KMS-11 (cell line): ENCODE results near the gene RGS3.

Experiments
- H2AFZ ChIP-seq: fragments of 200-600 bp; sonication (generic); 2 replicates; pipeline ENCODE4 v1.6.1; 2016; ENCODE audit warnings: antibody characterized with exemption, mixed run types, low read depth
- H3K27ac ChIP-seq: fragments of 200-600 bp; sonication (generic); 2 replicates; pipeline ENCODE4 v1.6.1; 2016; ENCODE audit warnings: mild to moderate bottlenecking, mixed run types
- H3K27me3 ChIP-seq: fragments of 200-600 bp; sonication (generic); 2 replicates; pipeline ENCODE4 v1.6.1; 2017; ENCODE audit warnings: mild to moderate bottlenecking, low read depth, mixed run types, moderate library complexity; ENCODE audit not compliant: insufficient read depth
- H3K36me3 ChIP-seq: fragments of 200-600 bp; sonication (generic); 2 replicates; pipeline ENCODE4 v1.6.1; 2017; ENCODE audit warnings: mild to moderate bottlenecking, mixed run types; ENCODE audit not compliant: insufficient read depth
- H3K4me1 ChIP-seq: fragments of 200-600 bp; sonication (generic); 2 replicates; pipeline ENCODE4 v1.6.1; 2016; ENCODE audit warnings: mild to moderate bottlenecking, low read depth, mixed run types; ENCODE audit not compliant: poor library complexity, severe bottlenecking
- H3K4me2 ChIP-seq: fragments of 200-600 bp; sonication (generic); 2 replicates; pipeline ENCODE4 v1.7.0; 2016; ENCODE audit warnings: mild to moderate bottlenecking, mixed run types
- H3K4me3 ChIP-seq: fragments of 200-600 bp; sonication (generic); IDR thresholded peaks from 2 replicates; pipeline ENCODE4 v1.6.1; 2017; ENCODE audit warnings: low read depth, low read length, mixed read lengths; ENCODE audit not compliant: insufficient read depth
- H3K79me2 ChIP-seq: fragments of 200-600 bp; sonication (generic); 2 replicates; pipeline ENCODE4 v1.6.1; 2016; ENCODE audit warnings: low read depth, mixed run types; ENCODE audit not compliant: insufficient read depth
- H3K9ac ChIP-seq: fragments of 200-600 bp; sonication (generic); 2 replicates; pipeline ENCODE4 v1.6.1; 2016; ENCODE audit warnings: mild to moderate bottlenecking, mixed run types
- H4K20me1 ChIP-seq: fragments of 200-600 bp; sonication (generic); 2 replicates; pipeline ENCODE4 v1.6.1; 2016; ENCODE audit warnings: mild to moderate bottlenecking, mixed run types; ENCODE audit not compliant: insufficient read depth
- TF ChIP-seq, protein P1 (sequence below): fragments of 200-600 bp; sonication (generic); conservative IDR thresholded peaks from 2 replicates; pipeline ENCODE4 v1.6.1; 2017; ENCODE audit warnings: low read depth, mild to moderate bottlenecking, antibody characterized with exemption, low read length, moderate library complexity, mixed read lengths

The RGS3 gene

DNA sequence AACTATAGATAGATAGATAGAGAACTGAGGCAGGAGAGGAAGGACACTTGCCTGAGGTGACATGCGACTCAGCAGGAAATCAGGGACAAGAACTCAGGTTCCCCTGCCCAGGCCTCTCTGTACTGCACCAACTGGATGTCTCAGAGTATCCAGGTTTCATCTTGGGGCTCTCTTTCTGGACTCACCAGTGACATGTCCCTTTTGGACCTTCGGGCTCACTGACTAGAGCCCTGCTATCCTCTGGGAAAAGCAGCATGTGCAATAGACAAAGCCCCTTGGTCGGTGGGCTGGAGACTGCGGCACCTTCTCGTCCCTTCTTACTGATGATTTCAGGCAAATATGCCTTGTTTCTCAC, 104.5 kb downstream of the RGS3 start:
- no peaks in the 10 kb centered on the region for H3K79me2 ChIP-seq
- no peaks in the 10 kb centered on the region for H3K36me3 ChIP-seq
- TF ChIP-seq, protein P1, sequence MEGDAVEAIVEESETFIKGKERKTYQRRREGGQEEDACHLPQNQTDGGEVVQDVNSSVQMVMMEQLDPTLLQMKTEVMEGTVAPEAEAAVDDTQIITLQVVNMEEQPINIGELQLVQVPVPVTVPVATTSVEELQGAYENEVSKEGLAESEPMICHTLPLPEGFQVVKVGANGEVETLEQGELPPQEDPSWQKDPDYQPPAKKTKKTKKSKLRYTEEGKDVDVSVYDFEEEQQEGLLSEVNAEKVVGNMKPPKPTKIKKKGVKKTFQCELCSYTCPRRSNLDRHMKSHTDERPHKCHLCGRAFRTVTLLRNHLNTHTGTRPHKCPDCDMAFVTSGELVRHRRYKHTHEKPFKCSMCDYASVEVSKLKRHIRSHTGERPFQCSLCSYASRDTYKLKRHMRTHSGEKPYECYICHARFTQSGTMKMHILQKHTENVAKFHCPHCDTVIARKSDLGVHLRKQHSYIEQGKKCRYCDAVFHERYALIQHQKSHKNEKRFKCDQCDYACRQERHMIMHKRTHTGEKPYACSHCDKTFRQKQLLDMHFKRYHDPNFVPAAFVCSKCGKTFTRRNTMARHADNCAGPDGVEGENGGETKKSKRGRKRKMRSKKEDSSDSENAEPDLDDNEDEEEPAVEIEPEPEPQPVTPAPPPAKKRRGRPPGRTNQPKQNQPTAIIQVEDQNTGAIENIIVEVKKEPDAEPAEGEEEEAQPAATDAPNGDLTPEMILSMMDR = no peak
- H4K20me1 ChIP-seq = no peaks in the 10 kb centered on the region
- H3K4me2 ChIP-seq = no peak overlapping the region
- H2AFZ ChIP-seq = no peak overlapping the region
- H3K4me3 ChIP-seq = no peak overlapping the region
- H3K27ac ChIP-seq = no peak overlapping the region
- no peaks in the 10 kb centered on the region for H3K4me1 ChIP-seq
- no peaks in the 10 kb centered on the region for H3K27me3 ChIP-seq
- H3K9ac ChIP-seq = no peak overlapping the region

DNA sequence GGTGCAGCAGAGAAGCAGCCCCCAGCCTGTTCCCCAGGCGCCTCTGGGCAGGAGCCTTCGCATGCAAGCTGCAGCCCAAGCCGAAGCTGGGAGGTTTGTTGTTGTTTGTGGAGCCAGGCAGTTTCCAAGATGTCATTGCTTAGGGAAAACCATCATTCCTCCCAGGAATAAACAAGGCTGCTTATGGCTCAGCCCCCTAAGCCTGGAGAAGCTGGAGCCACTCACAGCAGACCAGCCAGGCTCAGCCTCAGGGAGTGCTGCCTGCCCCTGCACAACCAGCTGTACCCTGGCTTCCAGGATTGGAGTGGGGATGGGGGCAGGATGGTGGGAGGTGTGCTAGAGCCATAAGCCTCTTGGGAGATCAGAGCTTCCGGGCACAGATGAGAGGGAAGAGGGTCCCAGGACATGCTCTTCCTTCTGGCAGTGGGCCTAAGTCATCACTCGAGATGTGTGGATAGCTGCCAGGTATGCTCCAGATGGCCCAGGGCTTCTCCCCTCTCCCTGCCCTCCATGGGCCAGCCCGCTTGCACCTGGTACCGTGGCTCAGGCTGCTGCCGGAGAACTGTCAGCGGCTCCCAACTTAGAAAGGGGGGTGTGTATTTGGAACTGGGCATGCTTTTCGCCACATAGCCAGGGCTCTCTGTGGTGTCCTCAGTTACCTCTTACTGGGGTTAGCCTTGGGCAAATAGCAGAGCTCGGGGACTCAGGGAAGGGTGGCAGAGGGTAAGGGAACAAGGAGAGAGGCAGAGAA, 105.2 kb downstream of the RGS3 start:
- Histone ChIP-seq H3K4me1 (no peaks in the 10 kb centered on the region), H3K36me3 (no peaks in the 10 kb centered on the region), H3K27me3 (no peaks in the 10 kb centered on the region), H3K27ac (no peak overlapping the region), H3K79me2 (no peaks in the 10 kb centered on the region), H3K9ac (no peak overlapping the region), H3K4me3 (no peak overlapping the region), H4K20me1 (no peaks in the 10 kb centered on the region), H2AFZ (no peak overlapping the region), H3K4me2 (no peak overlapping the region)
- TF ChIP-seq, protein P1 = no peak

DNA sequence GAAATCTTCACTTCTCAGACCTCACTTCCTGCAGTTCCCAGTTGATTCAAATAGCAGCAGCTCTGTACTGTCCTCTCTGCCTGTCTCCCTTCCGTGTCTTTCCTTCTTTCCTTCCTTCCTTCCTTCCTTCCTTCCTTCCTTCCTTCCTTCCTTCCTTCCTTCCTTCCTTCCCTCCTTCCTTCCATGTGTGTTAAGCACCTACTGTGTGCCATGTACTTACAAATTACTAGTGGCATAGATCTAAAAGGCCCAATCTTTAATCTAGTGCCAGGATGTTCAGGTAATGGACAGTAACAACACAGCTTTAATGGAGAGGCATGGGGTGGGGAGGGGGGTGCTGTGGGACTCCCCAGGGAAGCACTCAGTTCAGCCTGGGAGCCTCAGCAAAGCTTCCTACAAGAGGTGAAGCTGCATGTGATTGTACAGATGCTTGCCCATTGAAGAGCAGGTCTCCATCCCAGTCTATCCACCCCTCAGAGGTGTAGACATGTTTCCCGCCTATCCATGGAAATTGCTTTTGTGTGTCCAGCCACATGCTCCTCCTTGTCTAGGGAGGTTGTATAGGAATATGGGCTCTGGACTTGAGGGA, 106.0 kb downstream of the RGS3 start:
- no peaks in the 10 kb centered on the region for H3K27me3 ChIP-seq
- H3K36me3 ChIP-seq = no peaks in the 10 kb centered on the region
- H3K4me1 ChIP-seq = no peaks in the 10 kb centered on the region
- no peak overlapping the region for H3K4me3 ChIP-seq
- no peak overlapping the region for H3K9ac ChIP-seq
- H3K27ac ChIP-seq = no peak overlapping the region
- no peaks in the 10 kb centered on the region for H4K20me1 ChIP-seq
- TF ChIP-seq, protein P1 = no peak
- no peak overlapping the region for H2AFZ ChIP-seq
- no peaks in the 10 kb centered on the region for H3K79me2 ChIP-seq
- no peak overlapping the region for H3K4me2 ChIP-seq

DNA sequence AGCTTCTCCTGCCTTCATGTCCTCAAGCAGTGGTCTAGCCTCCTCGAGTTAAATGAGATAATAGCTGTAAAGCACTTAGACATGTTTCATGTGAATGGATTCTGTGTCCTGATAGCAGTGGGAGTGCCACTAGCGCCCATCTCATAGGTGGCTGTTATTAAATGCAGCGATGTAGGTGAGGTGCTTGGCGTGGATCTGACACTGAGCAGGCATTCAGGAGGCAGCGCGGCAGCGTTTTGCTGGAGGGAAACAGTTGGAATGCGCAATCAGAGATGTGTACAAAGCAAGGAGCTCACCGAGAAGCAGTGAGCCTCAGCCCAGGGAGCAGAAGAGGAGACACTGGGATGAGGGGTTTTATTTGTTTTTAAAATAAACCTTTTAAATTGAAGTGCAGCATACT, 106.6 kb downstream of the RGS3 start:
- Histone ChIP-seq H3K79me2 (no peaks in the 10 kb centered on the region), H3K4me1 (no peaks in the 10 kb centered on the region)

More for the DNA sequence above, 106.6 kb downstream of the RGS3 start:
- TF ChIP-seq, protein P1 = no peak
- Histone ChIP-seq H4K20me1 (no peaks in the 10 kb centered on the region), H3K27me3 (no peaks in the 10 kb centered on the region), H3K27ac (no peak overlapping the region), H3K4me2 (no peak overlapping the region), H3K4me3 (no peak overlapping the region), H2AFZ (no peak overlapping the region), H3K9ac (no peak overlapping the region), H3K36me3 (no peaks in the 10 kb centered on the region)
